Subcutaneous adipose tissue (tissue), 4 donors: ENCODE results near the gene IL27RA. TPM values are rescaled to one million over a fixed set of nuclear protein-coding genes. Genes with fewer than 3 reads are reported as not detected.

ENCODE experiments used
- total RNA-seq, 4 donors: library from RNA; depleted of rRNA; stranded (reverse); fragments of >200 nt; gene quantifications; one replicate each; pipeline ENCODE4 v1.1.0, GENCODE V29; 2016
- TF ChIP-seq, protein P1 (sequence below): fragments of 450-650 bp; IDR thresholded peaks from one replicate; pipeline ENCODE4 v1.5.1; 2016; ENCODE audit warnings: low read depth, mild to moderate bottlenecking, control low read depth, antibody characterized with exemption, moderate library complexity

IL27RA gene
- total RNA-seq, 4 donors from 2014 or later, result 4.1 to 7.0 (median 6.2) TPM

GRCh38 chr19:14073261-14073924 is 41.8 kb downstream of the IL27RA start:
- TF ChIP-seq, protein P1, sequence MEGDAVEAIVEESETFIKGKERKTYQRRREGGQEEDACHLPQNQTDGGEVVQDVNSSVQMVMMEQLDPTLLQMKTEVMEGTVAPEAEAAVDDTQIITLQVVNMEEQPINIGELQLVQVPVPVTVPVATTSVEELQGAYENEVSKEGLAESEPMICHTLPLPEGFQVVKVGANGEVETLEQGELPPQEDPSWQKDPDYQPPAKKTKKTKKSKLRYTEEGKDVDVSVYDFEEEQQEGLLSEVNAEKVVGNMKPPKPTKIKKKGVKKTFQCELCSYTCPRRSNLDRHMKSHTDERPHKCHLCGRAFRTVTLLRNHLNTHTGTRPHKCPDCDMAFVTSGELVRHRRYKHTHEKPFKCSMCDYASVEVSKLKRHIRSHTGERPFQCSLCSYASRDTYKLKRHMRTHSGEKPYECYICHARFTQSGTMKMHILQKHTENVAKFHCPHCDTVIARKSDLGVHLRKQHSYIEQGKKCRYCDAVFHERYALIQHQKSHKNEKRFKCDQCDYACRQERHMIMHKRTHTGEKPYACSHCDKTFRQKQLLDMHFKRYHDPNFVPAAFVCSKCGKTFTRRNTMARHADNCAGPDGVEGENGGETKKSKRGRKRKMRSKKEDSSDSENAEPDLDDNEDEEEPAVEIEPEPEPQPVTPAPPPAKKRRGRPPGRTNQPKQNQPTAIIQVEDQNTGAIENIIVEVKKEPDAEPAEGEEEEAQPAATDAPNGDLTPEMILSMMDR, result no peak

- TF ChIP-seq, protein P1, result no peak
Observed at GRCh38 chr19:14073925-14074838, 42.6 kb downstream of the IL27RA start.

DNA sequence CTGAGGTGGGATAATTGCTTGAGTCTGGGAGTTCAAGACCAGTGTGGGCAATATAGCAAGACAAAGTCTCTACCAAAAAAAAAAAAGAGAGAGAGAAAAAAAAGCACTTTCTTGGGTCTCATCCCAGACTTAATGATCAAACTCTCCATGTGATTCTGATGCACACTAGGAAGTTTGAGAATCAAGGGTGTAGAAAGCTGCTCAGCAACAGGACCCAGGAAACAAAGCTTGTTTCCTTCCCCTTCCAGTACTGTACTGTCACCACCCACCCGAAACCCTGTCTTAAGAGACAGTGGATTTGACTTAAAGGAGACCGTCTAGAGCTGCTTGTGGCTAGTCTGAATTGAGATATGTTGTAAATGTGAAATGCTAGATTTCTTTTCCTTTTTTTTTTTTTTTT is 46.8 kb downstream of the IL27RA start:
- TF ChIP-seq, protein P1, result no peak

DNA sequence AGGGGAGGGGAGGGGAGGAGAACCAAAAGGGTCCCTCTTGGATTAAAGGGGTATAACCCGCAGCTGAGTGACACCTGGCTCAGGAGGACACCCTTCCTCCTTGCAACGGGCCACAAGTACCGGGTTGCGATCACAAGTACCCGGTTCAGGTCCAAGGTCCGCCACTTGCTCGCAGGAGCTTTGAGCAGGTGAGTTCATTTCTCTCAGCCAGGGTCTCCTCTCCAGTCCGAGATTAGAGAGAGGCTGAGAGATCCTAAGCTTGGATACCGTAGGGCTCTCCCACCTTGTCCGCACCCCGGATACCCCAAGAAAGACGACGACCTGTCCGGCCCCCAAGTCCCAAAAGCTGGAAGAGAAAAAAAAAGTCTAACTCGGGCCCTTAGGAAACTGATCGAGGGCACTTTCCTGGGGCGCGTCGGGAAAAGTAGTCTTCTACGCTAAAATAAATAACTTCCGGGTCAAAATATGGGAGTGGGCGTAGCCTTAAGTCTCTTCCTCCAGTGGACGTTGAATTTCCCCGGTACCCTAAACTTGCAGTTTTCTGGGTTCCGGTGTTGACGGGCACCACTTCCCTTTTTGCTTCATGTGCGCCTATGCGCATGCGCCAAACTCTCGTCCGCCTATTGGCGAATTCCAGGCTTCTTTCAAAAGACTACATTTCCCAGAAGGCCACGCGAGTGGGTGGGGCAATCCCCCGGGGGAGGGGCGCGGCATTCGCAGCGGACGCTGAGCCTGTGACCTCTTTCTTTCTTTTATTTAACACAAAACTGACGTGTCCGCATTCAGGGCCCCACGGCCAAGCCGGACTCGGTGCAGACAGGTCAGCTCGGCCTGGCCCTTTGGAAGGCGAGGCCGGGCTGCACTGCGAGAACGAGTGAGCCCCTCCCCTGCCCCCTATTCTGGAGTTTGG is 49.6 kb downstream of the IL27RA start:
- TF ChIP-seq, protein P1, result no peak

DNA sequence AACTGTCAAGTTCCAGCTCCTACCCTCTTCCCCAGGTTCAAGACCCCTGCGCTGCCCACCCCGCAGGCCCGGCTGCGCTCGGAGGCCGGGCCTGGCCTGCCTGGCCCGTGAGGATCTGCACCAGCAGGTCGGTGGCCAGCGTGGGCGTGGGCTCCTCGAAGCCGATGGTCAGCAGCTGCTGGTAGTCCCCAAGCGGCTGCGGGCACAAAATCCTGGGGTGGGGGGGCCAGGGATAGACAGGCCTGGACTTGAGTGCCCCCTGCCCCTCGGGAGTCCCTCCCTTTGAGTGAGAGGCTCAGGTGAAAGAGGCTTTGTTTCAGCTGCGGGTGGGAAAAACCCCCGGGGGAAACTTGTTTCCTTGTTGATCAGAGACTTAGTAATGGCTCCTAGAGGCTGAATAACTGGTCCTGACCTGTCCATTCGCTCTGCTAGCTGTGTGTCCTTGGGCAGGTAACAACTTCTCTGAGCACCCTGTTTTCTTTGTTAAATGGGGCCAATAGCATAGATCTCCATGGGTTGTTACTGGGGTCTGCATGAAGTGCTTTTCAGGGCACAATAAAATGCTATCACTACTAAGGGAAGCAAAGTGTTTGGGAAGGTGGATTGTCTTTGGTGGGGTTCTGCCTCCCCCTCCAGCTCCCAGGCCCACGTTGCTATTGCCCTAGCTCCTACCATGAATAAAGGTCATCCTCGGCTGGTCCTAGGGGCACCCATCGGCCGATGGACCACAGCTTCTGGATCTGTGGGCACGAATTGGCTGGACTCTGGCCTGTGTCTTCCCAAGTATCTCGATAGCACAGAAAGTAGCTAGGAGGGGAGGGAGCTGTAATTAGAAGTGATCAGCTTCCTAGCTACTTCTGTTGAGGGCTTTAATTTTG is 50.5 kb downstream of the IL27RA start:
- TF ChIP-seq, protein P1, result no peak

DNA sequence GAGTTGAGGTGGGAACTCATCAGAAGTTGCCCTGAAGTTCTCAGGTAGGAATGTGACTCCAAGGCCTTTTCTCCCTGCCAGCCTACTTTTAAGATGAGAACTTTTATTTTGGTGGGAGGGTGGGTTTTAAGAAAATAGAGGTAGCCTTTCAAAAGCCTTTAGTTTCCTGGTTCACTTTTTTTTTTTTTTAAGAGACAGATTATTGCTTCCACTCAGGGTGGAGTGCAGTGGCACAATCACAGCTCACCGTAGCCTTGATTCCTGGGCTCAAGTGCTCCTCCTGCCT is 51.1 kb downstream of the IL27RA start:
- TF ChIP-seq, protein P1, result no peak
